Measurements from ENCODE around the gene HSD3B7. TPM values are rescaled to one million over a fixed set of nuclear protein-coding genes. Genes with fewer than 3 reads are reported as not detected.

The HSD3B7 gene
- total RNA-seq, 6 donors from 2014 or later: 10.5 to 38.8 (median 21.3) TPM

GRCh38 chr16:31005350-31006085, 20.5 kb downstream of the HSD3B7 start:
- H3K27ac ChIP-seq: no peak overlapping the region
- no peaks in the 10 kb centered on the region for H3K36me3 ChIP-seq
- H3K9me3 ChIP-seq: no peaks in the 10 kb centered on the region
- WGBS, 2 donors: 57 to 68% methylated on average over 15 to 16 of the region's 16 CpGs
- ATAC-seq (ENCODE audit: low FRiP score in 2 of 2) (no peak), DNase-seq (no peak)
- no peak overlapping the region for H3K4me3 ChIP-seq
- no peak for TF ChIP-seq POLR2A (IDR thresholded peaks at IDR 0.05)
- peaks cover 0 to under 1% (median 0%) of the 10 kb centered on the region in 4 donors for H3K4me1 ChIP-seq
- H3K27me3 ChIP-seq: peaks cover 0 to 16% (median 6%) of the 10 kb centered on the region in 4 donors

DNA sequence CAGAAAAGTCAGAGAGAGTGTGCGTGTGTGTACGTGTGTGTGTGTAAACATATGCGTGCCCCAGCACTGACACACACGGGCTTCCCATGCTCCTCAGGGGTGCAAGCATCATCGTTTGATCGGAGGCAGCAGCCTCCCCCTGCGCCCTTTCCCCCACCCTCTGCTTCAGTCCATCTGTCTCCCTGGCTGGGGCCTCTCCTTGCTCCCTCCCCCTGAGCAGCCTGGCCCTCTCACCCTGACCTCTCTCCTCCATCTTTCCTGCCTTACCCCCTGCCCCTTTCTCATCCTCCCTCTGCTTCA, 21.0 kb downstream of the HSD3B7 start:
- ATAC-seq (ENCODE audit: low FRiP score in 2 of 2) (no peak), DNase-seq (no peak)
- H3K27ac ChIP-seq: no peak overlapping the region
- H3K9me3 ChIP-seq: no peaks in the 10 kb centered on the region
- H3K4me1 ChIP-seq: peaks cover 0 to 3% (median 0%) of the 10 kb centered on the region in 4 donors
- no peaks in the 10 kb centered on the region for H3K36me3 ChIP-seq
- no peak overlapping the region for H3K4me3 ChIP-seq
- TF ChIP-seq EP300 (IDR thresholded peaks at IDR 0.05) (no peak), POLR2A (IDR thresholded peaks at IDR 0.05) (no peak), POLR2AphosphoS5 (IDR thresholded peaks at IDR 0.05) (no peak)
- TF ChIP-seq, protein P1, sequence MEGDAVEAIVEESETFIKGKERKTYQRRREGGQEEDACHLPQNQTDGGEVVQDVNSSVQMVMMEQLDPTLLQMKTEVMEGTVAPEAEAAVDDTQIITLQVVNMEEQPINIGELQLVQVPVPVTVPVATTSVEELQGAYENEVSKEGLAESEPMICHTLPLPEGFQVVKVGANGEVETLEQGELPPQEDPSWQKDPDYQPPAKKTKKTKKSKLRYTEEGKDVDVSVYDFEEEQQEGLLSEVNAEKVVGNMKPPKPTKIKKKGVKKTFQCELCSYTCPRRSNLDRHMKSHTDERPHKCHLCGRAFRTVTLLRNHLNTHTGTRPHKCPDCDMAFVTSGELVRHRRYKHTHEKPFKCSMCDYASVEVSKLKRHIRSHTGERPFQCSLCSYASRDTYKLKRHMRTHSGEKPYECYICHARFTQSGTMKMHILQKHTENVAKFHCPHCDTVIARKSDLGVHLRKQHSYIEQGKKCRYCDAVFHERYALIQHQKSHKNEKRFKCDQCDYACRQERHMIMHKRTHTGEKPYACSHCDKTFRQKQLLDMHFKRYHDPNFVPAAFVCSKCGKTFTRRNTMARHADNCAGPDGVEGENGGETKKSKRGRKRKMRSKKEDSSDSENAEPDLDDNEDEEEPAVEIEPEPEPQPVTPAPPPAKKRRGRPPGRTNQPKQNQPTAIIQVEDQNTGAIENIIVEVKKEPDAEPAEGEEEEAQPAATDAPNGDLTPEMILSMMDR (IDR thresholded peaks at IDR 0.05): no peak
- WGBS, 2 donors: 40 to 50% methylated on average over 7 of the region's 7 CpGs
- H3K27me3 ChIP-seq: peaks cover 0 to 21% (median 9%) of the 10 kb centered on the region in 4 donors

DNA sequence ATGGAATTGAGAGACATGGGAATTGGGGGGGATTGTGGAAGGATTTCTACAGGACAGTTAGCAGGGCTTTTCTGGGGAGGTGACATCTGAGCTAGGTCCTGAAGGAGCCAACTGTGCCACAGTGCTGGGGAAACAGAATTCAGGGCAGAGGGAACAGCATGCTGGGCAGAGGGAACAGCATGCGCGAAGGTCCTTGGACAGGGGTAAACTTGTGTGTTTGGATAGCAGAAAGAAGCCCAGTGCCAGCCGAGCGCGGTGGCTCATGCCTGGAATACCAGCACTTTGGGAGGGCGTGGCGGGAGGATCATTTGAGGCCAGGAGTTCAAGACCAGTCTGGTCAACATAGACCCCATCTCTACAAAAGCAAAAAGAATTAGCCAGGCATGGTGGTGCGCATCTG, 21.6 kb downstream of the HSD3B7 start:
- TF ChIP-seq, protein P1 (IDR thresholded peaks at IDR 0.05): no peak
- TF ChIP-seq POLR2A (IDR thresholded peaks at IDR 0.05): no peak
- whole genome bisulfite sequencing, 2 donors: 84 to 90% methylated on average over 8 of the region's 8 CpGs
- no peak for DNase-seq
- Histone ChIP-seq H3K4me1 (peaks cover 0 to 3% (median 0%) of the 10 kb centered on the region in 4 donors), H3K4me3 (no peak overlapping the region), H3K27me3 (peaks cover 0 to 27% (median 12%) of the 10 kb centered on the region in 4 donors), H3K36me3 (no peaks in the 10 kb centered on the region), H3K27ac (no peak overlapping the region), H3K9me3 (no peaks in the 10 kb centered on the region)
- ATAC-seq (ENCODE audit: low FRiP score in 2 of 2): no peak

GRCh38 chr16:31007684-31008083, 22.7 kb downstream of the HSD3B7 start:
- Histone ChIP-seq H3K27ac (no peak overlapping the region), H3K4me3 (no peak overlapping the region), H3K4me1 (peaks cover 0 to 3% (median 0%) of the 10 kb centered on the region in 4 donors), H3K27me3 (peaks cover 0 to 27% (median 12%) of the 10 kb centered on the region in 4 donors), H3K9me3 (no peaks in the 10 kb centered on the region), H3K36me3 (no peaks in the 10 kb centered on the region)
- no peak for ATAC-seq (ENCODE audit: low FRiP score in 2 of 2)
- 47 to 50% methylated on average over 6 of the region's 6 CpGs for WGBS, 2 donors
- no peak for DNase-seq
- no peak for TF ChIP-seq POLR2A (IDR thresholded peaks at IDR 0.05)
- TF ChIP-seq EP300 (IDR thresholded peaks at IDR 0.05): no peak
- TF ChIP-seq POLR2AphosphoS5 (IDR thresholded peaks at IDR 0.05): no peak
- TF ChIP-seq, protein P1 (IDR thresholded peaks at IDR 0.05): no peak

GRCh38 chr16:31008149-31008548, 23.1 kb downstream of the HSD3B7 start:
- no peak for DNase-seq
- WGBS, 2 donors: 55 to 58% methylated on average over 6 of the region's 6 CpGs
- H3K27me3 ChIP-seq: peaks cover 0 to 27% (median 12%) of the 10 kb centered on the region in 4 donors
- peaks cover 0 to 3% (median 0%) of the 10 kb centered on the region in 4 donors for H3K4me1 ChIP-seq
- ATAC-seq (ENCODE audit: low FRiP score in 2 of 2): no peak
- TF ChIP-seq POLR2AphosphoS5 (IDR thresholded peaks at IDR 0.05) (no peak), POLR2A (IDR thresholded peaks at IDR 0.05) (no peak)
- TF ChIP-seq, protein P1 (IDR thresholded peaks at IDR 0.05): no peak
- no peaks in the 10 kb centered on the region for H3K36me3 ChIP-seq
- H3K27ac ChIP-seq: no peak overlapping the region
- H3K9me3 ChIP-seq: no peaks in the 10 kb centered on the region
- no peak overlapping the region for H3K4me3 ChIP-seq
